ENCODE measurements around the gene PRR23B. TPM values are rescaled to one million over a fixed set of nuclear protein-coding genes. Genes with fewer than 3 reads are reported as not detected.

The PRR23B gene
- total RNA-seq, 1 donor from 2014 or later: not detected

GRCh38 chr3:138974462-138974861 is 46.3 kb downstream of the PRR23B start:
- Mint-ChIP-seq H3K36me3 (no peaks in the 10 kb centered on the region), H3K4me1 (peaks cover 5% of the 10 kb centered on the region), H3K27ac (no peak overlapping the region), H3K27me3 (ENCODE audit: insufficient read depth, low read depth) (peaks cover 8% of the 10 kb centered on the region), H3K4me3 (no peak overlapping the region), H3K9me3 (no peaks in the 10 kb centered on the region)
- Histone ChIP-seq H3K4me1 (peaks cover 11% of the 10 kb centered on the region), H3F3A (ENCODE audit: low read depth) (no peaks in the 10 kb centered on the region), H3K9me3 (ENCODE audit: low read depth) (no peaks in the 10 kb centered on the region), H3K79me2 (ENCODE audit: low read depth) (no peaks in the 10 kb centered on the region), H3K27ac (no peak overlapping the region), H3K4me3 (no peak overlapping the region), H3K9ac (no peak overlapping the region), H3K36me3 (no peaks in the 10 kb centered on the region), H3K4me2 (peak overlapping the region; percentile 6), H3K27me3 (peaks cover 17% of the 10 kb centered on the region), H4K20me1 (ENCODE audit: low read depth) (no peaks in the 10 kb centered on the region), H2AFZ (replicated peaks) (no peak overlapping the region)
- no peak for DNase-seq (ENCODE audit: low spot score)
- TF ChIP-seq EZH2 (IDR thresholded peaks at IDR 0.05) (no peak), EZH2phosphoT487 (IDR thresholded peaks at IDR 0.05) (no peak), CTCF (IDR thresholded peaks at IDR 0.05) (no peak)

GRCh38 chr3:138972941-138973340 is 47.8 kb downstream of the PRR23B start:
- Histone ChIP-seq H2AFZ (replicated peaks) (no peak overlapping the region), H3K4me3 (no peak overlapping the region), H3F3A (ENCODE audit: low read depth) (no peaks in the 10 kb centered on the region), H3K27me3 (peaks cover 10% of the 10 kb centered on the region), H3K4me1 (peaks cover 11% of the 10 kb centered on the region), H3K79me2 (ENCODE audit: low read depth) (no peaks in the 10 kb centered on the region), H3K4me2 (no peak overlapping the region), H4K20me1 (ENCODE audit: low read depth) (no peaks in the 10 kb centered on the region), H3K36me3 (no peaks in the 10 kb centered on the region), H3K27ac (no peak overlapping the region), H3K9ac (no peak overlapping the region), H3K9me3 (ENCODE audit: low read depth) (no peaks in the 10 kb centered on the region)
- H3K27ac Mint-ChIP-seq: no peak overlapping the region
- DNase-seq (ENCODE audit: low spot score): no peak
- peaks cover 8% of the 10 kb centered on the region for H3K27me3 Mint-ChIP-seq (ENCODE audit: insufficient read depth, low read depth)
- H3K4me3 Mint-ChIP-seq: no peak overlapping the region
- no peaks in the 10 kb centered on the region for H3K9me3 Mint-ChIP-seq
- TF ChIP-seq EZH2 (IDR thresholded peaks at IDR 0.05) (no peak), EZH2phosphoT487 (IDR thresholded peaks at IDR 0.05) (no peak)
- peaks cover 5% of the 10 kb centered on the region for H3K4me1 Mint-ChIP-seq
- H3K36me3 Mint-ChIP-seq: no peaks in the 10 kb centered on the region

- peaks cover 5% of the 10 kb centered on the region for H3K4me1 Mint-ChIP-seq
- H3K4me3 Mint-ChIP-seq: no peak overlapping the region
These were observed 48.9 kb downstream of the PRR23B start for GRCh38 chr3:138971766-138972320.

More at GRCh38 chr3:138971766-138972320, 48.9 kb downstream of the PRR23B start:
- Histone ChIP-seq H3K36me3 (no peaks in the 10 kb centered on the region), H3K79me2 (ENCODE audit: low read depth) (no peaks in the 10 kb centered on the region), H3K4me1 (peaks cover 11% of the 10 kb centered on the region), H3K27ac (no peak overlapping the region), H3F3A (ENCODE audit: low read depth) (no peaks in the 10 kb centered on the region), H3K27me3 (peaks cover 6% of the 10 kb centered on the region), H3K9me3 (ENCODE audit: low read depth) (no peaks in the 10 kb centered on the region), H3K9ac (no peak overlapping the region), H3K4me3 (no peak overlapping the region), H4K20me1 (ENCODE audit: low read depth) (no peaks in the 10 kb centered on the region), H2AFZ (replicated peaks) (no peak overlapping the region), H3K4me2 (no peak overlapping the region)
- H3K27me3 Mint-ChIP-seq (ENCODE audit: insufficient read depth, low read depth): peaks cover 8% of the 10 kb centered on the region
- H3K36me3 Mint-ChIP-seq: no peaks in the 10 kb centered on the region
- no peaks in the 10 kb centered on the region for H3K9me3 Mint-ChIP-seq
- DNase-seq (ENCODE audit: low spot score): no peak
- TF ChIP-seq CTCF (IDR thresholded peaks at IDR 0.05) (no peak), EZH2 (IDR thresholded peaks at IDR 0.05) (no peak), EZH2phosphoT487 (IDR thresholded peaks at IDR 0.05) (no peak)
- H3K27ac Mint-ChIP-seq: no peak overlapping the region

Other genes with a start within 250 kb of the PRR23B start
- 11.1 and 17.7 TPM in 2 replicates for gene PIK3CB, start 186.0 kb downstream of the PRR23B start, total RNA-seq (ENCODE audit: low replicate concordance)
- not detected in 2 replicates for gene FOXL2, start 73.8 kb downstream of the PRR23B start, total RNA-seq (ENCODE audit: low replicate concordance)
- gene FOXL2NB, start 73.7 kb downstream of the PRR23B start, total RNA-seq (ENCODE audit: low replicate concordance): 0.09 TPM in 1 of 2 replicates, not detected in the other
- gene PRR23A, start 14.7 kb downstream of the PRR23B start, total RNA-seq (ENCODE audit: low replicate concordance): not detected in 2 replicates
- gene PRR23C, start 24.0 kb upstream of the PRR23B start, total RNA-seq (ENCODE audit: low replicate concordance): not detected in 2 replicates

Measured in neural progenitor cell (in vitro differentiated cells).